Stimulated activated CD4-positive, alpha-beta T cell treated with anti-CD3 and anti-CD28 coated beads, TNF-alpha, amount 100 ng/mL, for 1 hour (primary cell): ENCODE measurements around the gene CDC42BPG.
"Not testable (repeated sequence)": the region's sequence is repeated elsewhere in the genome, so short reads cannot be mapped to it uniquely, and the experiment has no call there.

Experiments used
- DNase-seq, 3 donors: peaks; one replicate each; pipeline ENCODE4 v3.0.0-alpha.2; 2020; ENCODE audit warnings: low read depth in 3 of 3, low spot score in 1 of 3

Gene CDC42BPG

GRCh38 chr11:64837887-64838351, 6.5 kb downstream of the CDC42BPG start:
- DNase-seq: no peak

GRCh38 chr11:64836448-64837072, 7.9 kb downstream of the CDC42BPG start:
- DNase-seq: no peak

GRCh38 chr11:64835616-64836447, 8.6 kb downstream of the CDC42BPG start:
- DNase-seq: no peak

- no peak for DNase-seq
These were observed 9.5 kb downstream of the CDC42BPG start for GRCh38 chr11:64834723-64835615.

- DNase-seq: no peak
These were observed 10.3 kb downstream of the CDC42BPG start for GRCh38 chr11:64834031-64834722.

GRCh38 chr11:64833509-64833908, 10.9 kb downstream of the CDC42BPG start:
- DNase-seq: no peak

GRCh38 chr11:64833198-64833502, 11.3 kb downstream of the CDC42BPG start:
- DNase-seq: no peak

- DNase-seq: no peak
These were observed 11.8 kb downstream of the CDC42BPG start for GRCh38 chr11:64832467-64833197.

GRCh38 chr11:64831411-64831891, 13.0 kb downstream of the CDC42BPG start:
- no peak for DNase-seq

GRCh38 chr11:64829536-64830251, 14.8 kb downstream of the CDC42BPG start:
- DNase-seq: no peak

- no peak for DNase-seq
These were observed 17.0 kb downstream of the CDC42BPG start for GRCh38 chr11:64827451-64827839.

GRCh38 chr11:64826578-64827450, 17.6 kb downstream of the CDC42BPG start:
- DNase-seq: no peak

- no peak for DNase-seq
These were observed 18.4 kb downstream of the CDC42BPG start for GRCh38 chr11:64826062-64826461.

GRCh38 chr11:64823568-64824119, 20.8 kb downstream of the CDC42BPG start:
- DNase-seq: no peak

- no peak for DNase-seq
These were observed 27.0 kb downstream of the CDC42BPG start for GRCh38 chr11:64817476-64817875.

GRCh38 chr11:64815433-64815832, 29.0 kb downstream of the CDC42BPG start:
- not testable (repeated sequence) for DNase-seq

- no peak for DNase-seq
These were observed 29.7 kb downstream of the CDC42BPG start for GRCh38 chr11:64814712-64815187.

- DNase-seq: no peak
These were observed 30.6 kb downstream of the CDC42BPG start for GRCh38 chr11:64813826-64814225.
